ENCODE results near the gene C9orf50.
A peak's percentile ranks its signal among the peaks of the same experiment; 100 is the strongest.

C9orf50 gene

DNA sequence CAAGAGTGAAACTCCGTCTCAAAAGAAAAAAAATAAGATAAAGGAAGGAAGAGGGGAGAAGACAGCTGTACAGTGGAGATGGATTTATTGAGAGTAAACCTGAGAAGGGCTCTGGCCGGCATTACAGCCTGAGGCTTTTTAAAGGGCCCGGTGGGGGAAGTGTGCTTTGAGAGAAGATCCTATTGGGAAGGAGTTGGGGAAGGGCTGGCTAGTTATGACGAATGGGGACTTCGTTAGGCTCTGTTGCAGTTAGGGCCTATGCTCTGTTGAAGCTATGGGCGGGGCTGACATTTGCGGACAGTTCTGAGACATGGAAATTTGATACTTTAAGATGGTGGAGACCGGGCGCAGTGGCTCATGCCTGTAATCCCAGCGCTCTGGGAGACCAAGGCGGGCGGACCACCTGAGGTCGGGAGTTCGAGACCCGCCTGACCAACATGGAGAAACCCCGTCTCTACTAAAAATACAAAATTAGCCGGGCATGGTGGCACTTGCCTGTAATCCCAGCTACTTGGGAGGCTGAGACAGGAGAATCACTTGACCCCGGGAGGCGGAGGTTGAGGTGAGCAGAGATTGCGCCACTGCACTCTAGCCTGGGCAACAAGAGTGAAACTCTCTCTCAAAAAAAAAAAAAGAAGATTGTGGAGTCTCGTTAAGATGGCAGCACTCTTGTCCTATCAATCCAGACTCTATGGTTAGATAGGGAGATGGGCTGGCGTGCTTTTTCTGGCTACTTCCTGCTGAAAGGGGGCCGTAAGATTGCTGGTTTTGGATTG, 33.2 kb downstream of the C9orf50 start:
- DNase-seq = no peak

DNA sequence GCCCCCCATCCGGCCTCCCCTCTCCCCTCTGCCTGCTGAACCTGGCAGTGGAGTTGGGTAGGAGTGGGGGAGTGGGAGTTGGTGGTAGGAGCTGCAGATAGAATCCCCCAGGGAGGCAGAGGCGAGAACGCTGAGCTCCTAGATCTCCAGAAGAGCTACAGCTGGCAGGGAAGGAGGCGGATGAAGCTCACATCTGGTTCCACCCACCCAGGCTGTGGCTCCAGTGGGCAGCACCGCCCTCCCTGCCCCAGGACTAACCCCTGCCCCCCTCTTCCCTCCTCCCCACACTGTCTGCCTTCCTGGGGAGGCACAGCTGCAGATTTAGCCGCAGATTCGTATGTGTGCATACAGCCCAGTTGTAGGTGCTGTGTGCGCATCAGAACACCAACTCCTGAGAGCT, 34.2 kb downstream of the C9orf50 start:
- DNase-seq = no peak

DNA sequence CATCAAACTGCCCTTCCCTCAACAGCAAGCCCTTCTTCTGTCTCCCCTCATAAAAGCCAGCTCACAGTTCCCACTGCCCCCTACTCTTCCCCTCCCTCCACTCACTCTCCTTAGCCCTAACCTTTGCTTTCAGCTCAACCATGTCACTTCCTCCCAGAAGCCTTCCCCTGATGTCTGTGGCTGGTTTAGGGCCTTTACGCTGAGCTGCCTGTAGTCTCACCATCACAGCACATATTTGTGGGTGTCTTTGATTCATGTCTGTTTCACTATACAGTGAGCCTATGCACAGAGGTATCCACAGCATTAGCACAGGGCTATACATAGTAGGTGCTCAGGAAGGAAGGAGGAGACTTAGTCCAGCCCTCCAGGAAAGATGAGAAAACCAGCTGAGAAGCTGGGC, 34.7 kb downstream of the C9orf50 start:
- DNase-seq = no peak

DNA sequence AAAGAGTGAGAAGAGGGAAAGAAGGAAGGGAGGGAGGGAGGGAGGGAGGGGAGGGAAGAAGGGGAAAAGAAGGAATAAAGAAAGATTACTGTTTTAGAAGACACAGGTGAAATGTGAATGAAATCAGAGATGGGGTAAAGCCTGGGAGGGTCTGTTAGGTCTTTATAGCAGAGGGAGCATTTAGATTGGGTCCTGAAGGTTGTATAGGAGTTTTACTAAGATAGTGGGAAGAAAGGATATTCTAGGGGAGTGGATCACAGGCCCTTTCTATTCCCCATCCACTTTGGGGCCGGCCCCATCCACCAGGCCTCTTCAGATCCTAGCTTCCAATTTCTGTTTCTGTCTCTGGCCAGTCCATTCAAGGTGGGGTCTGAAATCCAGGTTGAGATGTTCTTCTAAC, 35.5 kb downstream of the C9orf50 start:
- no peak for DNase-seq

DNA sequence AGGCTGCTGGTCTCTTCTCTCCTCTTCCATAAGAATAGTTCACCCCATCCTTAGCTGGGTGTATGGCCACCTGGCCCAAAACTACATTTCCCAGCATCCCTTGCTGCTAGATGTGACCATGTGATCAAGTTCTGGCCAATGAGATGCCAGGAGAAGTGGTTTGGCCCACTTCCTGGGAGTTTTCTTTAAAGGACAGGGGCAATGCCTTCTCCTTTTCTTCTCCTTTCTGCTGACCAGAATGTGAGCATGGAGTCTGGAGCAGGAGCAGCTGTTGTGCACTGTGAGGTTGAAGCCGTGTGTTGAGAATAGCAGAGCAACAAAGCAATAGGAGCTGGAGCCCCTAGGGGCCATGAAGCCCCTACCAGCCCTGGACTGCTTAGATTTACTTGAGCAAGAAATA, 36.8 kb downstream of the C9orf50 start:
- peak; percentile 55 to 56 for DNase-seq

DNA sequence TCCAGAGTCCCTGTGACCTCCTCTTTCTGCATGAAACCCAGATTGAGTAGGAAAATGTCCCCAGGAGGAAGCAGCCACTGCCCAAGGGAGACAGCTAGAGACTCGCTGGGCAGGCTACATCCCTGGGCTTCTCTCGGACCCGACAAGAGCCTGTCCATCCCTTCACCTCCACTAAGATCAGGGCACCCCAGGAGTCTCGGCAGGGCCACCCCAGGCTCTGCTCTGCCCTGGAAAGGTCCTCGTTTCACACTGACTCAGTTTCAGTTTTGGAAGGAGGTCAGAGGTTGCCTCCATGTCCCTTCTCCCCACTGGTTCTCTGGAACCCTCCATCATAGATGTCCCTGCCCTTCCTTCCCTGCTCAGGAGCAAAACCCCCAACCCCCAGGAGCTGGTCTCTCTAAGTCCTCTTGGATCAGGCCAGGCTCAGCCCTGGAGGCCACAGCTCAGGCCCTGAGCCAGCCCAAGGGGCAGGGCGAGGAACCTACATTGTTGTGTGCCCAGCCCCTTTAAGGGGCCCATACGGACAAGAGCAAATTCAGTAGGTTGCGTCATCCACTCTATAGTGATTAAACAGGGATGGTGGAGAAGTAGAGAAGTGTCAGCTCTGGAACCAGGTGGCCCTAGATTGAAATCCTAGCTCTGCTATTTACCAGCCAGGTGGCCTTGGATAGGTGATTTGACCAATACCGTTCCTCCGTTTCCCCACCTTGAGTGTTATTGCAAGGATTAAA, 37.4 kb downstream of the C9orf50 start:
- DNase-seq = no peak

DNA sequence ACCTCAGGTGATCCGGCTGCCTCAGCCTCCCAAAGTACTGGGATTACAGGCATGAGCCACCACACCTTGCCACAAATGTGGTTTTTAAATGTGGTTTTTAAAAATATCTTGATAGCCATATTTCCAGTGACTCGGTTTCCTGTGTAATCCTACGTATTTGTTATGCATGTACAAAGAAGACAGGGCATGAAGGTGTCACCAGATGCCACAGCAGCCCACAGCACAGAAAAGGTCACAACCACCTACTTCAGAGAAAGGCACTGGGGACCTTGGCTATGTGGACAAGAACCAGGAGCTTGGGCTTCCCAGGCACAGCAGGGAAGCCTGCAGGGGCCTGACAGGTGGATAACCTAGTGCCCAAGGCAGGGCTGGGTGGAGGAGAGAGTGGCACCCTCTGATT, 38.0 kb downstream of the C9orf50 start:
- DNase-seq = no peak

DNA sequence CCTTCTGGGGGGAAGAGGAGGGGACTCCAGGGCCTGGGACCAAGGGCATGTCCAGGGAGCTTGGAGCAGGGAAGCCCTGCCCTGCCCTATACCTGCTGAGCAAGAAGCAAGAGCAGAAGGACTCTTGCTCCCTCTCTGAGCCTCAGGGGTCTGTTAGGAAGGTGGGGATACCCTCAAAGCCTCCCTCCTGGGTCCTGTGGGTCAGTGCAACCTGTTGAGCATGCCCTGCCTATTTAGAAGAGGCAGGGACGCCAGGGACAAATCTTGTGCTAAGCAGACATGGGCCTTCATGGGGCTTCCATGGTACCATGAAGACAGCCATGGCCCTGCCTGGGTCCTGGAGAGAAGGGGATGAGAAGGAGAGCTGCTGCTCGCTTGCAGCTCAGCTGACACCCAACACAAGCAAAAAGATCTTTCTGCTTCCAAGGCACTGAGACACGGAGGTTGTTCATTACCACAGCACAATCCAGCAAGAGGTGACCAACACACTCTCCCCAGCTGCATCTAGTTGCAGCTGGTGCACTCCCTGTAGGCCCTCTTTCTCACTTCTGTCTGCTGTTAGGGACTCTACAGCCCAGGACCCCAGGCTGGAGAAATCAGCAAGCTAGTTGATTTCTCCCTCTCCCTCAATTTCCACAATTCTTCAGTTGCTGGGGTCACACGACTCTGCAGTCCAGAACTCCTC, 39.3 kb downstream of the C9orf50 start:
- DNase-seq = no peak

DNA sequence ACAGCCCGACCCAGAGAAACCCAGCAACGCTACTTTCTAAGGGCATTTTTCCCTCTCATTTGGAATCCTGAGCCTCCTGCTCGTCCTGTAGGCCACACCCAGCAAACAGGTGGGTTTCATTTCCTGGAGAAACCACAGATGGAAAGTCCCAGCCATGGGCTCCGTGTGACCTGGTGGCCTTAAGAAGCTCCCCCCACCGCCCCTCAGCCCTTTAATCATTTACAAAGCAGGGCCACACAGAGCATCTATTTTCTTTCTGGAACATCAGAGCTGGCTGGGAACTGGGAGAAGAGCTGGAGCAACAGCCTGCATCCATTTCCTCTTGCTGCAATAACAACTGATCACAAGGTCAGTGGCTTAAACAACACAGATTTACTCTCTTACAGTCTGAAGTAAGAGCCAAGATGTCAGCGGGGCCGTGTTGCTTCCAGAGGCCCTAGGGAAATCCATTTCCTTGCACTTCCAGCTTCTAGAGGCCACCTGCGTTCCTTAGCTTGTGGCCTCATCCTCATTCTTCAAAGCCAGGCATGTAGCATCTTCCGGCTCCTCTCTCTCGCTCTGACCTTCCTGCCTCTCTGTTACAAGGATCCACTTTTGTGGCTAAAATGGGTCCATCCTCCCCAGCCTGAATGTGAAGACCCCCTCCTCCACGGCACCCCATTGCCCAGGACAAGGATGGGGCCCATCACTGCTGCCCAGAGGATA, 40.5 kb downstream of the C9orf50 start:
- no peak for DNase-seq

DNA sequence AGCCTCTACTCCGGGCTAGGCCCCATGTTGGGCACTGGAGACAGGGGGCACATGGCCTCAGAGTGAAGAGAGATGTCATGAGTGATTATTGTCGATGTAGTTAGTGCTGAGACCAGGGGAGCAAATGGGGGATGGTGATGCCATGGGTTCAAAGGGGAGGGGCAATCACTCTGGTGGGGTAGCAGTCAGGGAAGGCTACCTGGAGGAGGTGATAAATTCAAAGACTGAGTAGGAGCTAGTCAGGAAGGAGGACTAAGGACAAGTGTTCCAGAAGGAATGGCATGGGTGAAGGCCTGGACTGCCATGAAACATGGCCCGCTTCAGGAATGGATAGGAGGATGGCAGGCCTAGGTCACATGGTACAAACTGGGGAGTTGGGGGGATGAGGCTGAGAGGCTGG, 41.6 kb downstream of the C9orf50 start:
- DNase-seq = no peak

DNA sequence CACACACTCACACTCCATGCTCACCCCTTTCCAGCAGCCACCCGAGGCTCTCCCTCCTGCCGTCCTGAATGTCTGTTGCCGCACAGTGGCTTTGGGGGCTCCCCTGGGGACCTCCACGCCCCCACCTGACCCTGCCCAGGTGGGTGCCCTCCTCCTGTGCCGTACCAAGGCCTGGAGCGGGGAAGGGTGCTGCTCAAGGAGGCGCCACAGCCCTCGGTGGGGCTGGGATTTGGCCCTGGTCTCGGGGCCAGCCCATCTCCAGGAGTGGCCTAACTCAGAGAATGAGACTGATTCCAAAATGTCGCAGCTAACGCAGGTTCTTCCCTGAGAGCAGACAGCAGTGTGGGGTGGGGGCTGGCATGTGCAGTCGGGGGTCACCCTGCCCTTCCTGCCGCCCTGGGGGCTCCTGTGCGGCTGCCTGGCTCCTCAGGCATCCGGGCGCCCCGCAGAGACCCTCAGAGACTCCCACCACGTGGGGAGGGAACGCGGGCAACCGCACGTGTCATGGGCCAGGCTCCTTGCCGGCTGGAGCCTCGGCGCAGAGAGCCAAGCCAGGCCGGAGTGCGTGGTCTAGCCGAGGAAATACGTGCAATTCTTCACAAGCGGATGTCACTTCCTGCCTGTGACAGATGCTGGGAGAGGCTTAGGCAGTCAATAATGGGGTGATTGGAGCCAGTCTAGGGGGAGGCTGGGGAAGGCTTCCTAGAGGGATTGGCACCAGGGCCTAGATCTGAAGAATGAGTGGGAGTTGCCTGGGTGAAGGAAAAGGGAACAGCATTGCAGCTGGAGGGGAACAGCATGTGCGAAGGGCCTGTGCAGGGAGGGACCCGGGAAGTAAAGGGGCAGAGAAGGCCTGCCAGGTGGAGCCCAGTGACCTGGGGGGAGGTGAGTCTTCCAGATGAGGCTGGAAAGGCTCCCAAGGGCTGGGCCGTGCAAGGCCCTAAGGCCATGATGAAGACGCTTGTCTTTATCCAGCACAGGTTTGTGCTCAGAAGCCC, 44.1 kb downstream of the C9orf50 start:
- DNase-seq = no peak

DNA sequence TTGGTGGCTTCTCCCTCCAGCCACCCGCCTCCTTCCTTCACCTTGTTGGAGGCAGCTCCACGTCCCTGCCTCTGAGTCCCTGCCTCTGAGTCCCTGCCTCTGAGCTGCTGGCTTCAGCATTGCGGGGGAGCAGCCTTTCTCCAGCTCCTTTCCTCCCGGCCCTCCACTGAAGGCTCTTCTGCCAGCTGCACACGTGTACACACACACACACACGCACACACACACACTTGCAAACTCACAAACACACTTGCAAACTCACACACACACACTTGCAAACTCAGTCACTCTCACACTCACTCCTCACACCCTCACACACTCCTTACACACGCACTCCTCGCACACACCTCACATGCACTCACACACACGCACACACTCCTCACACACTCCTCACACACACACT, 45.1 kb downstream of the C9orf50 start:
- DNase-seq = no peak

DNA sequence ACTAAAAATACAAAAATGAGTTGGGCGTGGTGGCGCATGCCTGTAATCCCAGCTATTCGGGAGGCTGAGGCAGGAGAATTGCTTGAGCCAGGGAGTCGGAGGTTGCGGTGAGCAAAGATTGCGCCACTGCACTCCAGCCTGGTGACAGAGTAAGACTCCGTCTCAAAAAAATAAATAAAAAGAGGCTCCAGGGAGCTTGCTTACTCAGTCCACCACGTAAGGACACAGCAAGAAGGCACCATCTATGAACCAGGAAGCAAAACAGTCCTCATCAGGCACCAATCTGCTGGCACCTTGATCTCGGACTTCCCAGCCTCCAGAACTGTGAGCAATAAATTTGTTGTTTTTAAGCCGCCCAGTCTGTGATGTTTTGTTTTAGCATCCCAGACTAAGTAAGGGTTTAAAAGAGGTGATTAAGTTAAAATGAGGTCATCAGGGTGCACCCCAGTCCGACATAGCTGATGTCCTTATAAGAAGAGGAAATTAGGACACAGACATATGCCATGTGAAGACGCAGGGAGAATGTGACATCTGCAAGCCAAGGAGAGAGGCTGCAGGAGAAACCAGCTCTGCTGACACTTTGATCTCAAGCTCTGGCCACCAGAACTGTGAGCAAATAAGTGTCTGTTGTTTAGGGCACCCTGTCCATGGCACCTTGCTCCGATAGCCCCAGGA, 45.9 kb downstream of the C9orf50 start:
- no peak for DNase-seq

DNA sequence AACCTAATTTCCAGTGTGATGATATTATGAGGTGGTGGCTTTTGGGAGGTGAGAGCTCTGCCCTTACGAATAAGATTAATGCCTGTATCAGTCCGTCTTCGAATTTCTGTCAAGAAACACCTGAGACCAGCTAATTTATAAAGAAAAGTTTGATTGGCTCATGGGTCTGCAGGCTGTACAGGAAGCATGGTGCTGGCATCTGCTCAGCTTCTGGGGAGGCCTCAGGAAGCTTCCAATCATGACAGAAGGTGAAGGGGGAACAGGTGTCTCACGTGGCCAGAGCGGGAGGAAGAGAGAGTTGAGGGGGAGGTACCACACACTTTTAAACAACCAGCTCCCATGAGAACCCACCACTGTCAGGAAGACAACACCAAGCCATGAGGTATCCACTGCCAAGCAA, 46.9 kb downstream of the C9orf50 start:
- DNase-seq = no peak

DNA sequence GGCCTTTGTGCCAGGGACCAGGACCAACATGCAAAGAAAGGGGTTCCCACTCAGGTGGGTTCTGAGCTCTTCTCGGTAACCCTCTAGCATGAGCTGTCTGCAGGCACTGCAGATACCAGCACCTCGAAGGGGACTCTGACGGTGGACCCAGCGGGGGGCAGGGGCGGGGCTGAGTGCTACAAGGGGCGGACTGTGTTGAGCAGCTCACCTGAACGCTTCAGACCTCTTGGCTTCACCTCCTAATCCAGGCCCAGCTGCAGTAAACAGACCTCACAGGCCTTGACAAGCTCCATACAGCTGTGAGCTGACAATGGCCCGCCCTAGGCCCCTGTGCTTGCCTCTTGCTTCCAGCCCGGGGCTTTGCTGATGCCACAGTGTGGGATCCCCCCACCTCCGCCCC, 48.4 kb downstream of the C9orf50 start:
- DNase-seq = no peak

DNA sequence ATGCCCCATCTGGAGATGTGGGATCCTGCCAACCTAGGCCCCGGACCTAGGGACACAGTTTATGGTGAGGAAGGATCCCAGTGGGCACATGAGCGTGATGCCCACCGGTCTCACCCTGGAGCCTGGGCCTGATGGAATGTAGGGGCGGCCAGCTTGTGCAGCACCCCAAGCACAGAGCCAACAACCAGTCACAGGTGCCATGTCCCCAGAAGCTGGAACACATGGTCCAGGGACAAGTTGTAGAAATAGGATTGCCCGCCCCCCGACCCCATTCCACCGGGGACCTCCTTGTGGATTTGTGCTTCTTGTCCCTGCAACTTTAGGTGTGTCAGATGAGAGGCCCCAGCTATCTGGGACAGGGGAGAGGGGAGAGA, 48.9 kb downstream of the C9orf50 start:
- DNase-seq = no peak

DNA sequence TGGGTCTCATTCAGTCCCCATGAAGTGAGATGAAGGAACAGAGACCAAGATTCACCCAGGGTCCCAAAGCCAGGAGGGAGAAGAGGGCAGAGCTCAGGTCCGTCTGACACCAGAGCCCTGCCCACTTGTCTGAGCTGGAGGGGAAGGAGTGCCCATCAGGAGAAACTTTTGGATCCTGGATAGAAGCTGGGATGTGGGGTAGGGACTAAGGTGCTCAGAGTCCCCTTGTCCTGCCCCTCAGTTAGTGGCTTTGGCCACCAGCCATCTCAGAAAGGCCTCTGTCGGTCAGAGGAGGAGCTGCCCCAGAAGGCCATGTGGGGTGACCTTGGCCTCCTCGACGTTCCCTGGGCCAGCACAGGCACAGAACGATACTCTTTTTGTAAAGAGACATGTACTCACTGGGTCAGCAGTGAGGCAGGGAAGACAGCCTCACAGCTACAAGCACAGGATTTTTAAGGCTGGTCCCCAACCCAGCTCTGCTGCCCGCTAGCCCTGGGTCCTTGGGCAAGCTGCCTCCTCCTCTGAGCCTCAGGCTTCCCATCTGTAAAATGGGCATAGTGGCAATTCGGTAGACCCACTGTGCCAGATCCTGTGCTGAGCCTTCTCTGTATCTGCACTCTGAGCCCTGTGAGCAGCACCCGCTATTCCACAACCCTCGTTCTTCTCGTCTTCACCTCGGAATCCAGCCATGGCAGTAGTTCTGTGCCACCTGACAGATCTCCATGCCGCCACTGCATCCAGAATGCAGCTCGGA, 49.4 kb downstream of the C9orf50 start:
- no peak for DNase-seq

DNA sequence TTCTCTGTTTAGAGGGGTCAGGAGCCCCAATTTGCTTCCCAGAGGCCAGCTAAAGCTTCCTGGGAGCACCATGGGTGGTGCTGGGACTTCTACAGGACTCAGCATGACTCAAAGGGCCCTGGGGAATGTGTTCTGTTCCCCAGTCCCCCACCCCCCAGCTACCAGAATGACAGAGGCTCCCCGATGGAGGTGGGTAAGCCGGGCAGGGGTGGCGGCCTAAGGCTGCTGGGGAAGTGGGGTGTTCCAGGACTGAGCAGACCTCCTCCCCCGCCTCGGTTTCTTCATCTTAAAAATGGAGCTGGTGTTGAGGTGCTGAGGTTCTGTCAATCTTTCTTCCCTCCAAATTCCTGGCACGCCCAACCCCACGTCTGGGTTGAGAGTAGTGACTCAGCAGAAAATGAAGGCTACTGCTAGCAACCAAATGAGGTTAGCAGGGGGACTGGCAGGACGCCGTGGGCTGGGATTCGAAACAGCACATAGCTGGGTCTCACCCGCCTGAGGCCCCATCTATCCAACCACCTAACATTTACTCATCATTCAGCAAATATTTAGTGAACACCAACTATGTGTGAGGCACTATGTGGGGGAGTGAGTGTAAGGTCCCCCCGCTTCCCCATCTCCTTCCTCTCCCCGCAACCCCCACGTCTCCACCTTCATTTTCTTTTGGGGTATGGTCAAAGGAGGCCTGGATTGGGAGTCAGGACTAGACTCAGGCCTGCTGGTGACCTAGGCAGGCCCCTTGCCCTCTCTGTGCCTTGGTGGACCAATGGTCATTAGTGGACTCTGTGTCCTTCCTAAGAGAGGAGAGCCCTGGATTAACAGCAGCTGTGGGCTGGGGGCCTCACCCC, 50.2 kb downstream of the C9orf50 start:
- no peak for DNase-seq

DNA sequence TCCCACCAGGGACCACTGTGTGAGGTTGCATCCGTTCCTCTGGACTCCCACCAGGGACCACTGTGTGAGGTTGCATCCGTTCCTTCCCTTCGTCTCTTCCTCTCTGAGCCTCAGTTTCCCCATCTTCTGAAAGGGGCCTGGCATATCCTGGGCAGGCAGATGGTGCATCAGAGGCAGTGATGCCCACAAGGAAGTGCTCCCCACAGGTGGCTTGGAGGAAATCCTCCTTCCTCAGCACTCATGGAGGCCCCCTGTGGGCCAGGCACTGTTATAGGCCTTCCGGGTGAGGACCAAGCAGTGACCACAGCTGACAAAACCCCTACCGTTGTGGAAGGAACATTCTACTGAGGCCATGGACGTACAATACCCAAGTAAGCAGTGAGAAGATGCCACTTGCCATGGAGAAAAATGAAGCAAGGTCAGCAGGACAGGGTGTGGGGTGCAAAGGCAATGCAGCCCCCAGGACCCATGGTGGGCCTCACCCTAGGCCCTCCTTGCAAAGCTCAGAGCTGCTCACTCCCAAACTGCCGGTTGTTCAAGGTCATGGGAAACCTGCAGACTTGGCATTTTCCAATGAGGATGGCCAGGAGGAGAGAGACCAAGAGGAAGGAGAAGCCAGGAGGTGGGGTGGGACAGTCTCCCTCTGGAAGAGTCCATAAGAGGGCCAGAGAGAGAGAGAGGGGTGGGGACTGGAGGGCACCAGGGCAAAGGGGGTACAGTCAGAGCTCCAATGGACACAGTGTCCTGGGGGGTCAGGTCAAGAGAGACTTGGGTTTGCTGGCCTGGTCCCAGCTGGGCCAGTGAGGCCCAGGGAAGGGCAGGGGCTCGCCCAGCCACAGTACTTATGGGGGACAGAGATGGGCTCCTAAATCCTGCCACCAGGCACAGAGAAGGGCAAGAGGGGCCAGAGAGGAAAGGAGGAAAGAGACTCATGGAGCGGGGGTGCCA, 51.1 kb downstream of the C9orf50 start:
- DNase-seq = no peak

Measured in stimulated activated CD4-positive, alpha-beta T cell treated with anti-CD3 and anti-CD28 coated beads, Interleukin-2, amount 100 ng/mL, for 48 hours (primary cell).